Osteoblast (primary cell): ENCODE results near the gene KMO. TPM values are rescaled to one million over a fixed set of nuclear protein-coding genes. Genes with fewer than 3 reads are reported as not detected.

ENCODE experiments used
- DNase-seq: peaks from one replicate; pipeline ENCODE4 v3.0.0; 2011; ENCODE audit warnings: low spot score, mixed read lengths; ENCODE audit not compliant: insufficient read length; ENCODE audit errors: missing footprints
- H2AFZ ChIP-seq: 2 replicates; pipeline ENCODE4 v1.6.0; 2011; ENCODE audit warnings: mild to moderate bottlenecking, low read length
- H3K27ac ChIP-seq: 2 replicates; pipeline ENCODE4 v1.5.1; 2011; ENCODE audit warnings: mild to moderate bottlenecking, low read depth, low read length, moderate library complexity
- H3K27me3 ChIP-seq: 2 replicates; pipeline ENCODE4 v1.6.0; 2012; ENCODE audit warnings: mild to moderate bottlenecking, control low read depth, inconsistent platforms, low read length, moderate library complexity; ENCODE audit not compliant: insufficient read depth
- H3K36me3 ChIP-seq: 2 replicates; pipeline ENCODE4 v1.5.1; 2011; ENCODE audit warnings: mild to moderate bottlenecking, low read length, control low read depth, moderate library complexity; ENCODE audit not compliant: insufficient read depth
- H3K4me1 ChIP-seq: 2 replicates; pipeline ENCODE4 v1.5.1; 2011; ENCODE audit warnings: mild to moderate bottlenecking, low read length, control low read depth, moderate library complexity; ENCODE audit not compliant: insufficient read depth
- H3K4me2 ChIP-seq: 2 replicates; pipeline ENCODE4 v1.6.0; 2011; ENCODE audit warnings: mild to moderate bottlenecking, low read length; ENCODE audit not compliant: insufficient read depth
- H3K4me3 ChIP-seq: fragments of 200-600 bp; sonication (generic); 3 replicates; pipeline ENCODE4 v1.5.1; 2012; ENCODE audit warnings: mild to moderate bottlenecking, low read length, inconsistent platforms; ENCODE audit not compliant: insufficient read depth
- H3K79me2 ChIP-seq: 2 replicates; pipeline ENCODE4 v1.6.0; 2012; ENCODE audit warnings: mild to moderate bottlenecking, low read length, control low read depth, inconsistent platforms; ENCODE audit not compliant: insufficient read depth
- H3K9me3 ChIP-seq: 2 replicates; pipeline ENCODE4 v1.5.1; 2011; ENCODE audit warnings: low read depth, low read length, control low read depth
- H4K20me1 ChIP-seq: 2 replicates; pipeline ENCODE4 v1.6.0; 2012; ENCODE audit warnings: mild to moderate bottlenecking, low read length, control low read depth; ENCODE audit not compliant: insufficient read depth
- CTCF ChIP-seq: IDR thresholded peaks from 2 replicates; pipeline ENCODE4 v1.5.1; 2011; ENCODE audit warnings: mild to moderate bottlenecking, low read depth, low read length, moderate library complexity; ENCODE audit errors: extremely low read depth
- total RNA-seq: library from RNA; depleted of rRNA; stranded (reverse); fragments of >200 nt; gene quantifications from 2 replicates; pipeline ENCODE4 v1.2.3, GENCODE V29; 2012

The KMO gene
- total RNA-seq, 1 donor = 0.36 TPM

- peaks cover 7% of the 10 kb centered on the region for H3K36me3 ChIP-seq
- no peak for DNase-seq
These were observed 104.1 kb downstream of the KMO start for GRCh38 chr1:241636291-241636690.

GRCh38 chr1:241637046-241637590 is 104.9 kb downstream of the KMO start:
- no peak for TF ChIP-seq CTCF
- no peaks in the 10 kb centered on the region for H3K9me3 ChIP-seq
- peaks cover 7% of the 10 kb centered on the region for H3K36me3 ChIP-seq
- no peaks in the 10 kb centered on the region for H3K27me3 ChIP-seq
- H3K79me2 ChIP-seq = peaks cover 14% of the 10 kb centered on the region
- H3K4me3 ChIP-seq = no peak overlapping the region
- H2AFZ ChIP-seq = no peak overlapping the region
- no peak overlapping the region for H3K27ac ChIP-seq
- H3K4me1 ChIP-seq = peaks cover 10% of the 10 kb centered on the region
- peak overlapping the region; percentile 35 for H3K4me2 ChIP-seq
- no peaks in the 10 kb centered on the region for H4K20me1 ChIP-seq
- no peak for DNase-seq

More at GRCh38 chr1:241636291-241636690, 104.1 kb downstream of the KMO start:
- no peaks in the 10 kb centered on the region for H3K9me3 ChIP-seq
- no peak overlapping the region for H2AFZ ChIP-seq
- H4K20me1 ChIP-seq = no peaks in the 10 kb centered on the region
- no peak overlapping the region for H3K27ac ChIP-seq
- H3K27me3 ChIP-seq = no peaks in the 10 kb centered on the region
- H3K4me2 ChIP-seq = no peak overlapping the region
- TF ChIP-seq CTCF = no peak
- peaks cover 14% of the 10 kb centered on the region for H3K79me2 ChIP-seq
- no peak overlapping the region for H3K4me3 ChIP-seq
- peaks cover 8% of the 10 kb centered on the region for H3K4me1 ChIP-seq

GRCh38 chr1:241637604-241638003 is 105.4 kb downstream of the KMO start:
- no peak for DNase-seq
- no peaks in the 10 kb centered on the region for H3K27me3 ChIP-seq
- H3K9me3 ChIP-seq = no peaks in the 10 kb centered on the region
- no peak overlapping the region for H2AFZ ChIP-seq
- peaks cover 7% of the 10 kb centered on the region for H3K36me3 ChIP-seq
- no peak for TF ChIP-seq CTCF
- peak overlapping the region; percentile 35 for H3K4me2 ChIP-seq
- peaks cover 11% of the 10 kb centered on the region for H3K4me1 ChIP-seq
- H3K27ac ChIP-seq = no peak overlapping the region
- H3K79me2 ChIP-seq = peaks cover 14% of the 10 kb centered on the region
- no peak overlapping the region for H3K4me3 ChIP-seq
- no peaks in the 10 kb centered on the region for H4K20me1 ChIP-seq

- Histone ChIP-seq H3K9me3 (no peaks in the 10 kb centered on the region), H3K4me3 (no peak overlapping the region), H3K4me1 (peaks cover 11% of the 10 kb centered on the region), H2AFZ (no peak overlapping the region), H3K79me2 (peaks cover 14% of the 10 kb centered on the region), H3K4me2 (peak overlapping the region; percentile 79), H3K36me3 (peaks cover 7% of the 10 kb centered on the region), H4K20me1 (no peaks in the 10 kb centered on the region), H3K27me3 (no peaks in the 10 kb centered on the region), H3K27ac (no peak overlapping the region)
- TF ChIP-seq CTCF = no peak
- peak; percentile 34 for DNase-seq
These were observed 106.0 kb downstream of the KMO start for GRCh38 chr1:241638099-241638682.
